HG03060 (cell line): Measurements from ENCODE around the gene XYLT1.

ENCODE experiments used
- ATAC-seq: cut with Tn5 transposase; IDR thresholded peaks from one replicate; pipeline ENCODE4 v1.9.1; 2021; ENCODE audit warnings: low read depth, moderate number of reproducible peaks; ENCODE audit not compliant: unreplicated experiment

The XYLT1 gene

GRCh38 chr16:17377360-17378324 lies 93.1 kb downstream of the XYLT1 start:
- ATAC-seq = no peak

DNA sequence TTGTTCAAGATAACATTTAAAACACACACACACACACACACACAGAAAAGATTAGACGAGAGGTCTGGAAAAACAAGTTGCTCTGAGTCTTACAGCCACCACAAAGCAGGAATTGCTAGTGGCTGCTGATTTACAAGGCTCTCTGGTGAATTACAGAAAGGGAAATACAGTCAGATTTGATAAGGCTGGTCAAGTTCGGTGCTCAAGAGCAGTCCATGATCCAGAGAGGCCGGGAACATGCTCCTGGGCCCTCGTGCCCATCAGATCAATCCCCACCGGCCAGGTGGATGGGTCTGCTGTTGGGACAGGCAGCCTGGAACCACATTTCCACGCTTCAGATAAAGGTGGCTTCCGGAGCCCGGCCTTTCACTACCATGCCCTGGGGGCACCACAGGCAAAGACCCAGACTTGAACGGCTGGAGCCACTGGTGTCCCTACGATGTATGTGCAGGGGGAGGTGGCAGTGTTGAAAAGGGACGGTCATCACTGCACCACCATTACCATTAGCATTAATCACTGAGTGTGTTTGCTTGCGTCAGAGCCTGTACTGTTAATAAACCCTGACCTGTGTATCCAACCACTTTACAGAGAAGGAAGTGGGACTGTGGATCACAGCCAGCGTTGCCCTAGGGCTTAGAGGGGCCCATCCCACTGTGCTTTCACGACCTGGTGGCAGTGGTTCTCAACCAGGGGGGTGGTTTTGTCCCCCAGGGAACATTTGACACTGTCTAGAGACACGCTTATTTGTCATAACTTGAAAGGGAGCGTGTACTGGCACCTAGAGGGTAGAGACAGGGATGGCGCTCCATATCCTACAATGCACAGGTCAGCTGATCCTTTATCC lies 95.1 kb downstream of the XYLT1 start:
- ATAC-seq = no peak

DNA sequence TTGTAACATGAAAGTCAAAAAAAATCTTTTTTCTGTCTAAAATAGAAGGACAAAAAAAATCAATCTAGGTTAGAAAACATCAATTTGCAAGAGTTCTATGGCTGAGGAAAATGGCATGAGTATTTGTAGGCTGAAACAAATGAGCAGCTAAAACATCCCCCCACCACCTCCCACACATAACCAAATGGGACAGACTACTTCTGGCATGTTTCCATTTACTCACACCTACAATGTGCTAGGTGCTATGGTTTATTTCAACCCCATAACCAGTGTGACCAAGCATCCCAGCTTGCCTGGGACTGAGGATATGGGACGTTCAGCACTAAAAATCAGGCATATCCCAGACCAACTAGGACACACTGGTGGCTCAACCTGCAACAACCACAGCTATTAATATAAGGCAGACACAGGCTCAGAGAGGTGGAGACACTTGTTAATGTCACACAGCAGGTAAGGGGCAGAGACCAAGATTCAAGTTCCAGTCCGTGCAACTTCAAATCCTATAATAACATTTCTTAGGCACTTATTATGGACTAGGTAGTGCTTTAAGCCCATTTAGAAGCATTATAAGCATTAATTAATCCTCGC lies 96.0 kb downstream of the XYLT1 start:
- ATAC-seq = no peak

DNA sequence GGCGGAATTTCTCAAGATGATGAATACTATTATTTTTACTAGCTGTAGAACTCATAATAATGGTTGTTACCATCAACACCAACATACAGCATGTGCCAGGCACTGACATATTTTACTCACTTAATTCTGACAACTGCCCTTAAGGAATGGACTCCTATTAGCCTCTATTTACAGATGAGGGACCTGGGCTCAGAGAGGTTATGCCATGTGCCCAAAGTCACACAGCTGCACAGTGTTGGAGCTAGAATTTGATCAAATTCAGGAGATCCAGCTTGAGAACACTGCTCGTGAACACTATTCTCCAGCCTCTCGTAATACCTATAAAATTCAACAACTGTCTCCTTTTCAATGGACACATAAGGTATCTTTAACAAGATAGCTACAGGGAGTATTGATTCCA lies 97.2 kb downstream of the XYLT1 start:
- no peak for ATAC-seq

DNA sequence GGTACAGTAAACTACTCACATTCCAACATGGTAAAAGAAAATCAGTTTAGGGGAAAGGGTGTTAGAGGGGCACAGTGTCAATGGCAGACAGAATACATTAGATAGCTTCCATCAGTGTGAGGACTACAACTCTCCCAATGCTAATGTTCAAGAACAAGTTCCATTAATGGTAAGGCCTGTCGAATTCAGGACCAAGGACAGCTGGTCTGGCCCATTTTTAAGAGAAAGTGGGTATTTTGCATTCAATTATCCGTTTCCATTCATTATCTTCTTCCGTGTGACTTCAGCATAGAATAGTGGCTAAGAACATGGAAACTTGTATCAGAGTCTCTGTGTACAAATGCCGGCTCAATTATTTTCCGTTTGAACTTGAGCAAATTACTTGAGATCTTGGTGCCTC lies 98.4 kb downstream of the XYLT1 start:
- no peak for ATAC-seq

DNA sequence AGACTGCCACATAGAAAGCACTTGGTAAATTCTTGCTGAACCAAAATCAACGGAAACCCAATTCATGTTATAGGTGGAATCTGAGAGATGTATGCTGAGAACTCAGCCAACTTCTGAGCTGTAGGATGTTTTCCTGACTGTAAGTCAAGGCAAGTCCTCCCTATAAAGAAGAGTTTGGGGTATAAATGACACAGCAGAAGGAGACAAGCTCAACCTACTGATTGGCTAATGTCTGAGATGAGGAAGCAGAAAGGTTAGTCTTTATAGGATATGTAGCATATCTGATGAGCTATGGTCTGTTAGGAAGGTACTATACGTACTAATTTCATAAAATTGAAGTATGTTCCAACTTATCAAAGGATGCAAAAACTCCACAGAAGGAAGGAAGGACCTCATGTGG lies 99.5 kb downstream of the XYLT1 start:
- ATAC-seq = no peak

DNA sequence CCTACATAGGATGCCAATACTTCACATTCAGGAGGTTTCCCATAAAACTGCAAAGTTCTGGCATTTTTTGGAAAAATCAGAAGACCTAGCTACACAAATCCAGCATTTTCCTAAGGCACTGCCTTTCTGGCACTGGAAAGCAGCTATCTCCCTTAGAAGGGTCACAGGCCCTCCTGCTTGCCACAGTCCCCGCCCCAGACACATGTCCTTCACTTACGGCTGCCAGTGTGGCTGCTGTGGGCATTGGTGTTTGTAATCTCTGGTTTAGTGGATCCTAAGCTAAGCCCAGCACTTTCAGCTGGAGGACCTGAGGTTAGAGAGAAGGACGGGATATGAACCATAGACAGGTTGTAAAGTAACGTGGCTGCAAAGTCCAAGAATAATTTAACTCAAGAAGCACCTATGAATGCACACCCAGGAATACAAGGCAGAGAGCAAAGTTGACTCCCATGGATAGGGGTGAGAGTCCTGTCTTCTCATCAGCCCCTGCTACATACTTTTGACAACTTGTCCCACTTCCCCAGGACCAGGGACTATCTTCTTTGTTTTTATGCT lies 100.0 kb downstream of the XYLT1 start:
- no peak for ATAC-seq

- no peak for ATAC-seq
These were observed 100.5 kb downstream of the XYLT1 start for GRCh38 chr16:17370223-17370707.

DNA sequence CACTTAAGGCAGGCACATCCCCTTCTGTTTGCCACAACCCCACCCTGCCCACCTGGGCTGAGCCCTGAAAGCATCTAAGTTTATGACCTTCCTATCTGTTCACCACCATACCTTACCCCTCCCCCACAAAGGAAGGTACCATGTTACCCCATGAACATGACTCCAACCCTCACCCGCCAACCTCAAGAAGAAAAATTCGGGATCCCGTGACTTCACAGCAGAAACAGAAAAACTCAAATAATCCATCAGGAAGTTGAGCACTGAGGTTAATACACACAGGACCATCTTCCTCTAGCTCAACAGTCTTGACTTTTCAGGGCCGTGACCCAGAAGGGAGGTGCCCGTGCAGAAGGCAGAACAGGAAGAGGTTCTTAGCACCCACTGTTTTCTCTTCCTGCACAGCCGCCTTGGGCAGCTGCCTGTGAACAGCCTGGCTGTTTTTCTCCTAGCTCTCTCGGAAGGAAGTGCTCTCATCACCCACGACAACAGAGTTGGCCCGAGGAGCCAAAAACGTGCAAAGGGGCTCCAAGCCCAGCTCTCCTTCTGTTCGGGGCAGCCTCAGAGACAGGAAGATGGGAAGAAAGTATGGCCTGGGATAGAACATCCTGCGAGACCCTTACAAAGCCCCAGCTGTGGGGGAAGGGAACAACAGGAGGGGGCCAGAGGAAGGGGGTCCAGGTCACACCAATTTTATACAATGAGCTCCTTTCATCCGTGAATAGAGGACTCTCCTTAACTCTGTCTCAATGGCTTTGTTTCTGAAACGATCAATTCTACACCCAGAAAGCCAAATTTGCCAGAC lies 101.1 kb downstream of the XYLT1 start:
- ATAC-seq = no peak

GRCh38 chr16:17368951-17369350 lies 101.8 kb downstream of the XYLT1 start:
- ATAC-seq = no peak

DNA sequence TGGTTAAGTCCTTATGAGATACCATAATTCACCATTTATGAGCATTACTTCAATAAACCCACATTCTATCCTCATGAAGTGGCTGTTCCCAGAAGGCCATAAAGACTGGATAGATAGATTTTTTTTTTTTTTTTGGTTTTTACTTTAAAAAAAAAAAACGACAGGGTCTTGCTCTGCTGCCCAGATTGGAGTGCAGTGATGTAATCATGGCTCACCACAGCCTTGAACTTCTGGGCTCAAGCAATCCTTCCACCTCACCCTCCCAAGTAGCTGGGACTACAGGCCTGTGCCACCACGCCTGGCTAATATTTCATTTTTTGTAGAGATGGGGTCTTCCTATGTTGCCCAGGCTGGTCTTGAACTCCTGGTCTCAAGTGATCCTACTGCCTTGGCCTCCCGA lies 102.3 kb downstream of the XYLT1 start:
- ATAC-seq = no peak

GRCh38 chr16:17367923-17368322 lies 102.8 kb downstream of the XYLT1 start:
- ATAC-seq = no peak

- no peak for ATAC-seq
These were observed 103.7 kb downstream of the XYLT1 start for GRCh38 chr16:17367036-17367435.

GRCh38 chr16:17366299-17366961 lies 104.3 kb downstream of the XYLT1 start:
- no peak for ATAC-seq

DNA sequence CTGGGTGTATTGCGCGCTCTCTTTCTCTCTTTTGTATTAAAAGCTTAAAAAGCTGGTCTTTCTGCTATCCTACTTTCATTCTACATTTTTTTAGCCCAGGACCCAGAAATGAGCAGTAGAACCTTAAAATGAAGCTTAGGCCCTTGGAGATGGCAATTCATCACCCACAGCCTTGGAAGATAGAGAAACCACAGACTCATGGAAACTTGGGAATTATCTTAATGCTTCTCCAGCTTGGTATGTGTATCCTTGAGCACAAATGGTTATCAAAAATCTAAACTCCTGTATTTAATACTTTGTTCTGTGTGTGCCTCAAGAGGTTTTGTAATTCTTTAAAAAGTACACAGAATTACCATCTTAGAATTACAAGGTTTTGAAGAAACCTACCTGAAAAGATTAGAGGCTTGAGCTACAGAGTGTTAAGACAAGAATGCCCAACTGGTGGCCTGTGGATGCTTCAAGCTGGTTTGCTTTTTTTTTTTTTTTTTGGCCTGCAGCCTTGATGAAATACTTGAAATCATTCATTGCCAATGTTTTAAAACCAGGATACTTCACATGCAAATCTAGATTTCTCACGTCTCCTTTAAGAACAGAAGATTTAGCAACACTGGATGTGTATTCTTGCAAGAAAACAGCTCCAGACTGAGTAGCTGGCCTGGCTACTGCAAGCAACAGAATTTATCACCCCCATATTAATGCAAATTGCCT lies 105.0 kb downstream of the XYLT1 start:
- ATAC-seq = no peak

- no peak for ATAC-seq
These were observed 105.6 kb downstream of the XYLT1 start for GRCh38 chr16:17365211-17365541.

DNA sequence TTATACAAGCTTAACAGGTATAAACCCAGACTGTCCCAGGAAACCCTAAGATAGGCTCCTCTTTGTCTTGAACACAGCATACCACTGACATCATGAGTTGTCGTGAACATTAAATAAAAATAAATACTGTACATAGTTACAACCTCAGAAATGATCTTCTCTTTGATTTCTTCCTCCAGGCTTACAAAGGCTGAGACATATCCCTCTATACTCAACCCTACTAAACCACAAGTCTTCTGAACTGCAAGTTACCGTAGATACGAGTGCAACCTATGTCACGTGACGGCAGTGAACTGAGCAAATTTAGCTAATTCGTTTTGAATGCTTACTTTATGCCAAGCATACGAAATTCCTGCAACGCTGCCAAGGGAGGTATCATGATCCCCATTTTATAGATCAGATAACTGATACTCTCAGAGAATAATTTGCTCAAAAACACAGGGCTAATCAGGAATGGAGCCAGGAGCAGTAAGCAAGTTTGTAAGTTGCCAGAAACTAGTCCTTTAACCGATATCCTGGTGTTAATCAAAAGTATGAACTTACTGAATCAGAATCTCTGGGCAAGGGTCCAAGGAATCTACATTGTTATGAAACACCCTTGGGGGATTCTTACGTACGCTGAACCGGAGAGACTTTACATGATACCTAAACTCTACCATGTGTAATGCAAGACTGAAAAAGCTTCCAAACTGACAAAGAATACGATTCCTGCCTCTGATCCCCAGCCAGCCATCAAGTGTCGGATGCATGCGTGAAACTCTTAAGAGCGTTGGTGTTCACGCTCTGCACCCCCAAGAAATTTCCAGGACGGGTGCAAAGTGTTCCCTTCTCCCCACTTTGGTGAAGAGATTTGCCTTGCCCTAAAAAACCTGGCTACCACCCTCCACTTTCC lies 106.2 kb downstream of the XYLT1 start:
- no peak for ATAC-seq

GRCh38 chr16:17362946-17363345 lies 107.8 kb downstream of the XYLT1 start:
- ATAC-seq = no peak
